Esophagus squamous epithelium (tissue), 4 donors: ENCODE data around the gene TBCD.

Experiments used
- POLR2A ChIP-seq, 4 donors: fragments of 450-650 bp; IDR thresholded peaks; one replicate each; pipeline ENCODE4 v1.6.1; 2017; ENCODE audit warnings: antibody characterized with exemption in 4 of 4, mild to moderate bottlenecking in 4 of 4, moderate library complexity in 3 of 4
- TF ChIP-seq, protein P1 (sequence below), 6 experiments: fragments of 450-650 bp in 4 of 6; fragments of 200-600 bp in 2 of 6; sonication (generic) in 2 of 6; IDR thresholded peaks; one replicate each; pipeline ENCODE4 v1.5.1; 2016 to 2019; ENCODE audit warnings: antibody characterized with exemption in 6 of 6, mild to moderate bottlenecking in 4 of 6, moderate library complexity in 4 of 6

DNA sequence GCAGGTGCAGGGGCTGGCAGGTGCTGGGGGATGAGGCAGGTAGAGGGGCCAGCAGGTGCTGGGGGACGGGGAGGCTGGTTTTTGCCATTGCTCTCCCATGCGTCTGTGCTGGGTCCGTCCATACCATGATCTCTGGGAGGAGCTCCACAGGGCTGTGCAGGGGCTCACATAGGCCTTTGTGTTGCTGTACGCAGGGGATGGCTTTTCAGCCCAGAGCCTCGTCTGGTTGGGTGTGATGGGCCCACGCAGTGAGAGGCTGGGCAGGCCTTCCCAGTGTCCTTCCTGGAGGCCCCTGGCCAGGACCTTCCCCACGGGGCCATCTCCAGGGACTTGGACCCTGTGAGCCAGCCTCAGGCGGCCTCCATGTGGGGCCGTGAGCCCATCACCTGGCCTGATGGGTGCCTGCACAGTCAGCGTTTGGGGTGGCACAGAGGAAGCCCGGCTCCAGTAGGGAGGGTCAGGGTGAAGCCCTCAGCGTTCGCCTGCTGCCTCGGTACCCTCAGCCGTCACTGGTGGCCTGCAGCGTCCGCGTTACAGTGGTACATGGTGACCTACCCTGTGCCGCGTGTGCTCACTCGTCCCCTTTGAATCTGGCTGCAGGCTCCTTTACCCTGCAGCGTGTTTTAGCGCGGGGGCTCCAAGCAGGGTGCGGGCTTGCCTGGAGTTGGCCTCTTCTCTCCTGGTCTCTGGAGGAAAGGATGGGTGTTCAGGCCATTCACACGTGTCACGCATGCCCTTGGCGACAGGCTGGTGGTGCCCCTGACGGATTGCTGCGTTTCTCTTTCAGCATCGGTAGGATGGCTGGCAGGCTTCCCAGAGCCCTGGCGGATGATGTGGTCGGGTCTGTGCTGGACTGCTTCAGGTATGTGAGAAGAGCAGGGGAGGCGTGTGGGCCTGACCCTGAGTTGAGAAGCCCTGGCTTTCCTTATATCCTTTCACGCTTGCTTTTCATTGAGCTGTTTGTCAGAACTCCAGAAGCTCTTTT is 57.3 kb downstream of the TBCD start:
- TF ChIP-seq, protein P1, sequence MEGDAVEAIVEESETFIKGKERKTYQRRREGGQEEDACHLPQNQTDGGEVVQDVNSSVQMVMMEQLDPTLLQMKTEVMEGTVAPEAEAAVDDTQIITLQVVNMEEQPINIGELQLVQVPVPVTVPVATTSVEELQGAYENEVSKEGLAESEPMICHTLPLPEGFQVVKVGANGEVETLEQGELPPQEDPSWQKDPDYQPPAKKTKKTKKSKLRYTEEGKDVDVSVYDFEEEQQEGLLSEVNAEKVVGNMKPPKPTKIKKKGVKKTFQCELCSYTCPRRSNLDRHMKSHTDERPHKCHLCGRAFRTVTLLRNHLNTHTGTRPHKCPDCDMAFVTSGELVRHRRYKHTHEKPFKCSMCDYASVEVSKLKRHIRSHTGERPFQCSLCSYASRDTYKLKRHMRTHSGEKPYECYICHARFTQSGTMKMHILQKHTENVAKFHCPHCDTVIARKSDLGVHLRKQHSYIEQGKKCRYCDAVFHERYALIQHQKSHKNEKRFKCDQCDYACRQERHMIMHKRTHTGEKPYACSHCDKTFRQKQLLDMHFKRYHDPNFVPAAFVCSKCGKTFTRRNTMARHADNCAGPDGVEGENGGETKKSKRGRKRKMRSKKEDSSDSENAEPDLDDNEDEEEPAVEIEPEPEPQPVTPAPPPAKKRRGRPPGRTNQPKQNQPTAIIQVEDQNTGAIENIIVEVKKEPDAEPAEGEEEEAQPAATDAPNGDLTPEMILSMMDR (IDR thresholded peaks at IDR 0.05): no peak
- no peak for TF ChIP-seq POLR2A (IDR thresholded peaks at IDR 0.05)
